SK-MEL-5 (cell line): Measurements from ENCODE around the gene WASF3. TPM values are rescaled to one million over a fixed set of nuclear protein-coding genes. Genes with fewer than 3 reads are reported as not detected.

Experiments used
- DNase-seq: peaks from one replicate; pipeline ENCODE4 v3.0.0-alpha.2; 2016; ENCODE audit warnings: low read depth, low spot score
- in situ Hi-C: cut with HindIII; loops from 2 replicates; pipeline ENCODE4 v1.10.0; 2016; ENCODE audit warnings: low sequenced_read_pairs, high pct_unique_total_duplicates, low pct_unique_long_range_greater_than_20kb
- total RNA-seq: library from RNA; depleted of rRNA; stranded (reverse); fragments of >200 nt; shearing (Covaris generic); gene quantifications from 2 replicates; pipeline ENCODE4 v1.2.3, GENCODE V29; 2014

Gene WASF3
- total RNA-seq, 1 experiment from 2014 or later = 17.2 TPM

DNA sequence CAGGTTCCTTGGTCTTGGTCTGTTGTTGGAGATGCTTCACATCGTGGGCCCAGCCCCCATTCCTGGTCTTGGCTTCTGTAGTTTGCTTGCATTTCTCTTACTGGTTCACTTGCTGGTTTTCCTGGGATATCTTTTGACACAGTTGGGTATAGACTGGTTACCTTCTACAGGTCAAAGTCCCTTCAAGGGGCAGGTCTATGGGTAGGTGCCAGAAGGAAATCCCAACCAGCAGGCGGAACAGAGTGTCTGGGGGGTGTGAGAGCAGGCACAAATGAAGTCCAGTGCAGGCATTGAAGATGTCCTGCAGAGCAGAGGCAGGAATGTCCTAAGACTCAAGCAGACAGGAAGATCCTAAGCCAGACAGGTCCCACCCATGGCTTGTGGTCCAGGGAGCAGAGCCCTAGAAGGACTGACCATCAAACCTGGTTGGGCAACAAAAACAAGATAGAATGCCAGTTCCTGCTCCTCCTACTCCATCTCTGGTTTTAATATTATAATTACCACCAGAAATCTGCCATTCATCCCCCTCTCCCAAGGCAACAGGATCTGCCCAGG, 17.7 kb upstream of the WASF3 start:
- in situ Hi-C loops = no loop called here
- no peak for DNase-seq

DNA sequence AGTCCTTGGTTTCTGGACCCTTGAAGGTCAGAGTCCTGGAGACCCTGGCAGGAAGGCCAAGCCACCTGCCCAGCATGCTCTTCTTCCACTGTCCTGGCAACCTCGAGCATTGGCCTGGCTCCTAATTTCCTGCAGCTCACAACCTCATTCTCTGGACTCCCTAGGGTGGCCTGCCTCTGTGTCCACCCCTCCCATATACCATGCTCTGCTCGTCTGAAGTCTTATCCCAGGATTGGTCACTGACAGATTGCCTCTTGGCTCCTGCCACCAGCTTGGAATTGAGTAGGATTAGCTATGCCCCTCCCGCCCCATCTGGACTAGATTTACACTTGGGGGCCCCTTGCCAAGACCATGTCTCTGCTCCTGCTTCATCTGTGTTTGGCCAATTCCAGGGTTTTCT, 17.1 kb upstream of the WASF3 start:
- in situ Hi-C loops = no loop called here
- DNase-seq = no peak

DNA sequence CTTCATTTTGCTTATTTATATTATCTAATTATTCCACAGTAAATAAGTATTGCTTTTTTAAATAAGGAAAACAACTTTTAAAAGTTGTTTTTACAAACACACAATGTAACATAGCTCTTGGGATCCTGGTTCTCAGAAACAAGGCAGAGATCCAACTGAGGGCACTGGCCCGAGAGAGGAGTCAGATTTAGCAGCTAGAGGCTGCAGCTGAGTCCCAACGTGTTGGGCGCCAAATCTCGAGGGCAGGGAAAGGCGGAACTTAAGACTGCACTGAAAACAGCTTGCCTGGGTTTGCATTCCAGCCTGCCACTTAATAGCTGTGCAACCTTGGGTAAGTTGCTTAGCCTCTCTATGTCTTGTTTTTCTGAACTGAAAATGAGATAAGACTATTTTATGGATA, 16.4 kb upstream of the WASF3 start:
- in situ Hi-C loops = no loop called here

DNA sequence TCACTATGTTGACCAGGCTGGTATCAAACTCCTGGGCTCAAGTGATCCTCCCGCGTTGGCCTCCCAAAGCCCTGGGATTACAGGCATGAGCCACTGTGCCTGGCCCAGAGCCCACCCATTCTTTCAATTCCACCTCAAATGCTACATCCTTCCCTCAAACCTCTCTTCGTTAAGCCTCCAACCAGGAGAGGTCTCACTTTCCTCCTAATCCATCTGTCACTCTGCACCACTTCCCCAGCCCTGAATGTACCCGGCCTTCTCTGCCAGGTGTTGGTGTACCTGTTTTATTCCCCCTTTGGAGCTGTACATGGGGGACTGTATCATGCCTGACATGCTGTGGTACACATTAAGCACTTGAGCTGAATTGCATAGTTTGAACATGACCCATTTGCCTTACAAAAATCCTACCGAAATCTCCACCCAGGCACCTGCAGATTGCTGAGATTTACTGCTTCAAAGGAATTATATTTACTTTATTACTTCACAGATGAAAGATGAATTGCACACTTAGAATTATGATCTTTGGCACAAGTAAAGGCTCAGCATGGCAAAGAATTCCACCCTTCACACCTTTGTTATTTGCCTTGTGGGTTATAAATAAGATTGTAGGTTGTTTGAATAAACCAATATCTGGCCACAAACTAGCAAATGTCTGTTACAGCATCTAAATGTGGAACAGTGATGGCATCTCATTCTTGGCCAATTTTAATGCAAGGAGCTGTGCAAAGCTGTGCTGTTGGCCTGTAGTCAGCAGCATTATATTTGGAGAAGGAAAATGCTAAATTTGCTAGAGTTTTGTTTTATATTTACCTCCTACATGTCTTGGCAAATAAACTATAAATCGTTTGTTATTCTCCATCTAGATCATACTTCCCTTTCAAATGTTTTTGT, 15.6 kb upstream of the WASF3 start:
- in situ Hi-C loops = no loop called here
- no peak for DNase-seq

More for the DNA sequence above, 16.4 kb upstream of the WASF3 start:
- no peak for DNase-seq

DNA sequence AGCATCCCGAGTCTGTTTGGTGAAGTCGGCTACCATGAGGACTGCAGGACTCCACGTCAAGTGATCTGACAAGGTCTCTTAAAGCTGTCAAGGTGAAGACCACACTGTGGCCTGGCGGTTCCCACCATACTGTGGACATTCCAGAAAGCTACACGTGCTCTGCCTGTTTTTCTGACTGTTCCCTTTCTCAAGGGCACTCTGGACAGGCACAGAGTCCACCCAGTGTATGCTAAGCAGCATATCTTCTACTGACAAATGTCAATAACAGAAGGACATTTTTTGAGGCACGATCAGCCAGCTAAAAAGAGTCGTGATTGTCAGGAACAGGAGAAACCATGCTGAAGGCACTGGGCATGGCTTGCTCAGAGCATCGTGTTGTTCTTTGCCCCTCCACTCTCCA, 12.8 kb upstream of the WASF3 start:
- in situ Hi-C loops = no loop called here
- DNase-seq = no peak

DNA sequence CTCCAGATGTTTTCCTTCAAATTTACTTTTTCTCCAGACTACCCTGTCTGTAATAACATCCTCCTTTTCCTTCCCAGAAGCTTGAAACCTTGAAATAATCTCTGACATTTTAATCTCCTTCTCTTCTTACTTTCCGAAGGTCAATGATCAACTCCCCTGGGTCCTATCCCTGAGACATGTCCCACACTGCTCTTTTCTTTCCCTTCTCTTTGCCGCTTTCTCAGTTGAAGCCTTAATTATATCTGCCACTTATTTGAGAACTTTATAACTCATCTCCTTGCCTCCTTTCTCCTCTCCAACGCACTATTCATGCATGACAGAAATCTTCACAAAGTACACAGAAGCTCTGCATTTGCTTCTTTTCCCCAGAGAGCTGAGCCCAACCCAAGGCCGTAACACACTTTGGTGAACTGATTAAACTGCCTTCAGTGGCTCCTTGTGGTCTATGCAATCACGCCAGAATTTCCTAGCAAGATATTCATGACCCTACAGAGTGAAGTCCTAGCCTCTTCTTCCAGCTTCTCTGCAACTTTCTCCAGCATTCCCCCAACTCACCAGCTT, 9.2 kb upstream of the WASF3 start:
- in situ Hi-C loops = no loop called here
- no peak for DNase-seq

DNA sequence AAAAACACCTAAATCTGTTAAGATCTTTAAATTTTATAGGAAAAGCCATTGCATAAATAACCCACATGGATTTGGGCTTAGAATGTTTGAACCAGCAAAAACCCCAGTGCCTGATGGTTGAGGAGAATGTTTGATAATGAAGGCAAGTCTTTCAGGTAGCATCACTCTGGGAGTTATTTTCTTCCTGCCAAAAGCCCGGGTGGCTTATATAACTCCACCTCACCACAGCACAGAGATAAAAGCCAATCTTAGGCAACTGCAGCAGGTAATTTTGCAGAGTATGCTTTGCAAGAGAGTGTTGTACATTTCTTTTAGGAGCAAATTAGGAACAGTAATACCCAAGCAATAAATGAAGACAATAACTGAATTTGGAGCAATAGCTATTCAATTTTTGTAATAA, 7.8 kb upstream of the WASF3 start:
- in situ Hi-C loops = no loop called here
- no peak for DNase-seq

DNA sequence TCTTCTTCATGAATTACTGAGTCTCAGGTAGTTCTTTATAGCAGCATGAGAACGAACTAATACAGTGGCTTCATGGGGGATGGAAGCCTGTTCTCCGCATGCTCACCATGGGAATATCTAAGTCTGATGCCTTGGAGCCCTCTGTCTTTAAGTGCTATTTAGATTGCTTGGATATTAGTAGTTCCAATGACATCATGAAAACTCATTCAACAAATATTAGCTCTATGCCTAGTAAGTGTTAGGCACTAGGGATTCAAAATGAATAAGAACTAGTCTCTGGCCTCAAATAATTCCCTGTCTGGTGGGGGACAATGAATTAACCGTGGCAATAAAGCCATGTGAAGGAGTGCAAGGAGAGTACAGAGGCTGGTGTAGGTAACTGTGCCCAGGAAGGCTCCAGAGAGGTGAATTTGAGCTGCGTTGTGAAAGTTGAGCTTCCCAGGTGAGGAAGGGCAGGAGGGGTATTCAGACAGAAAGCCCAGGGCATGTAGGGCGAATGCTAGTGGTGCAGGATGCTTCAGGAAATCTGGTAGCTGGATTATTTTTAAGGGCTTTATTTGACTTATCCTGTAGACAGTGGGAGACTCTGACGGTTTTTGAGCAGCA, 6.1 kb upstream of the WASF3 start:
- in situ Hi-C loops = no loop called here
- DNase-seq = no peak

DNA sequence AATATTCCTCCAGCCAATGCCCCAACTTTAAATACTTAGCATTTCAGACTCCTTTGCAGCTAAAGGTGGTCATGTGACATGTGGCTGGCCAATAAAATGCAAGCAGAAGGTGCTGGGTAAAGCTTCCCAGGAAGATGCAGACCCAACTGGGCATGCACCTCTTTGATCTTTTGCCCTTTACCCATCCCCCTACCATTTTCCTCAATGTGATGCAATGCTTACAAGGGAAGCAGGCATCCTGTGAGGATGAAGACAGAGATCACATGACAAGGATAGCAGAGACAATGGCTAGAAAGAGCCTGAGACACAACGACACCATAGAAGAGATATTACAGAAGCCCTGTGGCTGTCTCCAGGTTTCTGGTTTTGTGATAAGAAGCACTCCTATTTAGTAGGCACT, 2.1 kb upstream of the WASF3 start:
- no peak for DNase-seq
- in situ Hi-C loops = no loop called here

DNA sequence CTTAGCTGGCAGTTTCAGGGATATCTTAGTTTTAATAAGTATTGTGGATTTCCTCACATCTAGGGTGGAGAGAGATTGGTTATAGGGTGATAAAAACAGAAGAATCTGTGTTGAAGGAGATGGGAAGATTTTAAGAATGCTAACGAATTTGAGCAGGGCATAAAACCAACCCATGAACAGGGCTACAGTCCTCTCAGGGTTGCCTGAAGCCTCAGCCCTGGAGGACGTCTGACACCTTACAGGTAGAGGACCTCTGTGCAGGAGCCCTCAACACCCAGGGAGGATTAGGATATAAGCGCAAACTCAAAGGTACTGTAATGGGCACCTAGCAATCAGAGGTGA, 461 bp upstream of the WASF3 start:
- in situ Hi-C loops = no loop called here
- no peak for DNase-seq

DNA sequence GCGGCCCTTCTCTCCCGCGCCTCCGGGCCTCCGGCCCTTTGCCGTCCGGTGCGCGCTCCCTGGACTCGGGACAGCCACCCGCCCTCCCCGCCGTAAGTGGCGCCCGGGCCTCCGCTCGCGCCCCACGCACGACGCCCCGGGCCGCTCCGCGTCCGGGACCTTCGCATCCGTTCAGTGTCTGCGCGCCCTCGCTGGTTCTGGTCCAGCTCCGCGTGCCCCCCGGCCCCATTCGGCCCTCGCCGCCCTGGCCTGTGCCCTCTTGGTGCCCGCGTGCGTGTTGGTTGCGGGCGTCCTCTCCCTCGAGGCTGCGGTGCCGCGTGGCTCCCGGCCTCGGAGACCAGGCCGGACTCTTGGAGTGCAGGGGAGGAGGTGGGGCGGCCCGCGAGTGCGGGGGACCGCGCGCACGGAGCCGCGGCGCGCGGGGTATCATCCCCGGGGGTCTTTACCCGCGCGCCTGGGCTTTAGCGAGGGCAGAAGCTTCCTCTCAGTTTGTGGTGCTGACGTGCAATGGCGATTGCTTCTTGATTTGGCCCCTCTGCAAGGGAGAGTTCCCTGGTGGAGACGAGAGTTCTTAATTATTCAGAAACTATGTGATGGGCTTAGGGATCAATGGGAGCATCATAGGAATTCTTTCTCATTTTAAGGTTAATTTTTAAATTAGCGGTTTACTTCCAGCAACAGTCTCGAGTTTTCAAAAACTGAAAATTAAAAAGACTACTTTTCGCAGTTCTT, 757 bp downstream of the WASF3 start:
- DNase-seq = peak; percentile 10
- in situ Hi-C loops = no loop called here

DNA sequence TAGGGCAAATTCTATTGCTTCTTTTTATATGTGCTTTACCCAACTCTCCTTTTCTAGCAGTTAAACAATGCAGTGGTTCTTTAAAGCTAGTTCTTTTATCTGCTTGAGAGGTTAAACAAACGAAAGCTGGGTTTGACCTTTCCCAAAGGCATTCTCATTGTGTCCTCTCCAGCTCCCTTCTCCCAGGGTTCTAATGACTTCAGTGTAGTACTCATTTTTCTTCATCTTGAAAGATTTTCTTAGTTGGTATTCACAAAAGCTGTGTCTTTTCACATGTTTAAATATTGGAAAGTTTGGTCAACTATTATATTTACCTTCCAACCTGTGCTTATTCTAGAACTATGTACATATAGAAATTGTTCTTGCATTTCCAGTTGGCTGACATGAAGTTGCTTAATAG, 1.5 kb downstream of the WASF3 start:
- in situ Hi-C loops = no loop called here
- peak; percentile 30 for DNase-seq

DNA sequence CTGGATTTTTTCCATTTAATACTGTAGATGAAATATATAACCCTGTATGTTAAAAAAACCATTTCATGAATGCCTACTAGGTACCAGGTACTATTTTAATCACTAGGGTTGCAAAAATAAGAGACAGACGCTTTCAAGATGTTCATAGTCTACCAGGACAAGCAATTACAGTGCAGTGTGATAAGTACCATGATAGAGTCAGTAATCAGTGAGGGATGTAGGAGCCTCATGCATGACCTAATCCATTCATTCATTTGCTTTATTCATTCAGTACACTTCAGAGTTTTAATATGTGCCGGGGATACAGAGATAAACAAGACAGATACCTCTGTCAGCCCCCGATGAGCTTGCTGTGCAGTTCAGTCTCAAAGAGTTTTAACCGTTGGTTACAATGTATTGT, 3.0 kb downstream of the WASF3 start:
- in situ Hi-C loops = no loop called here
- no peak for DNase-seq

DNA sequence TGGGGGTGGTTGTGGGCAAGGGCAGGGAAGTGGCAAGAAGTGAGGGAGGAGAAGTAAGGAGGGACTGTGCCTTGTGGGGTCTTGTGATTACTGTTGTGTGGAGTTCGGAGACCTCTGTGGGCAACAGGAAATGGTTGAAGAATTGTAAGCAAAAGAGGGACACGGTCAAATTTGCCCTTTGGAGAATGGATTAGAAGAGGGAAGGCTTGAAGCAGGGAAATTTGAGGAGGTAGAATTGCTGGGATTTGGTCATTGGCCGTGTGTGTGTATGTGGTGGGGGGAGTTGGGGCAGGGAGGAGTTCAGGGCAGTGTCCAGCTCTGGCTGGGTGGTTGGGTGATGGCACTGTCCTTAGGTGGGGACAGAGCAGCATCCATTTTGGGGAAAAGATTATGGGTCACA, 3.6 kb downstream of the WASF3 start:
- DNase-seq = no peak
- in situ Hi-C loops = no loop called here

DNA sequence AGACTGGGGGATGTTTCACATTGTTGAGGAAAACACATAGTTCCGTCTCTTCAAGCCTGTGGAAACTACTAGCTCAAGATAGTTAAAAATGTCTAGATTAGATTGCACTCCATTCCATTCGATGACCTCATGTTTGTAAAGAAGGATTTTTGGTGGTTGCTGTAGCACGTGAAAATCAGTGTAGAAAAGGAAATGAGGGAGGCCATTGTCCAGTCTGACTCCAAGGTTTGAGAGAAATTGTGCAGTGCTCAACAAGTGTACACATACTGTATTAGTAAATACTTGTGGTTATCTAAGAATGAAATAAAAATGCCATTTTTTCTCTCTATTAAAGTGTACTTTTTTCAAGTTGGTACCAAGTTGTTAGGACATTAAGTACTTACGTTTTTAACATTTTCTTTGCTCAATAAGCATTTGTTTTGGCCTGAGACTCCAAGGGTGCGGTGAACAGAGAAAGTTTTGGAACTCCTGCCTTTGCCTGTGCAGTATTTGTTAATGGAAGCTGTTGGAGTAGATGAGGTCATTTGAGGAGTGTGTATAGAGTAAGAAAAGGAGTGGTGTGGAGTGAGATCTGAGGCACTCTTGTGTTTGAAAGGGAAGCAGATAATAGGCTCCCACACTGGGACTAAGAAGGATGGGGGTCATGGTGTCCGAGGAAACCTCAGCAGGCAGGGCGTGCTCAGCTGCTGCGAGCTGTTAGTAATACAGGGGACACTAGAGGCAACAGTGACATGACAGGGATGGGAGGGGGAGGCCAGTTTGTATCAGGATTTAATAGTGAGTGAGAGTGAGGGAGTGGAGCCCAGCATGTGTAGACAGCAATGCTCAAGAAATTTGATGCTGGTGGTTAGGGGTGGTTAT, 4.4 kb downstream of the WASF3 start:
- DNase-seq = peak; percentile 53
- in situ Hi-C loops = no loop called here

DNA sequence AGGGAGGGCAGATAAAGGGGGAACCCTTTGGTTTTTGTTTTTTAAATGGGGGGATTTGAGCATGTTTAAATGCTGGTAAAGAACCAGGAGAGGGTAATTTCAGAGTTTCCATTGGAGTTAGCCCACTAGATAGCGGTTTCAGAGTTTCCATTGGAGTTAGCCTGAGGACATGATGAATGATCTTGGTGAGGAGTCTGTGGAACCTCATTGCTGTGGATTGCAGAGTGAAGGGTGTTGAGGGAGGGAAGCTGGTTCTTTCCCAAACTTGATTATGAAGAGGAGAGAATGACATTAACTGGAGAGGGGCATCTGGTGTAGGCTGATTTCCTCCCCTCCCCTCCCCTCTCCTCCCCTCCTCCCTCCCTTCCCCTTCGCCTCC, 5.0 kb downstream of the WASF3 start:
- in situ Hi-C loops = no loop called here
- no peak for DNase-seq

DNA sequence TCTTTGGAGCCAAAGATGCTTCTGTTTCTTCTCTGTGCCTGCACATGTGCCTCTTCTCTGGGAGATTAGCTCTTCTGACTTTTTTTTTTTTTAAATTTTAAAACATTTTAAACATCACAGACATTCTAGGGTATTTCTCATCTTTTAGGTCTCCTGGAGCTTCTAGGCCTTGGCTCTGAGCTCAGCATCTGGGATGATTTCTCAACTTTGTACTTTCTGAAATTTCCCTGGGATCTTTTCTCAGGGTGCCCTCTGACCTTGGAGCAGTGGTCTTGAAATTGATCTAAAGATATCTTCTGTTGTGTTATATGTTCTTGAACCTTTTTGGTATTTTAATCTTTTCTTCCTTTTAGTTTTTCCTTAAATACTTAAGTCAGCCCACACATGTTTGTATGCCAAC, 6.2 kb downstream of the WASF3 start:
- no peak for DNase-seq
- in situ Hi-C loops = no loop called here
